Effector memory CD4-positive, alpha-beta T cell (primary cell): Measurements from ENCODE around the gene CDK9.

Experiments
- DNase-seq, 3 donors: peaks; one replicate each; pipeline ENCODE4 v3.0.0-alpha.2; 2020
- H3K27ac ChIP-seq: 2 replicates; pipeline ENCODE4 v1.7.0; 2013; ENCODE audit warnings: mild to moderate bottlenecking, low read length, moderate library complexity; ENCODE audit not compliant: insufficient read depth, poor library complexity, severe bottlenecking
- H3K27me3 ChIP-seq: replicated peaks from 2 replicates; pipeline ENCODE4 v1.7.0; 2013; ENCODE audit warnings: mild to moderate bottlenecking, low read length; ENCODE audit not compliant: insufficient read depth, control insufficient read depth, poor library complexity, severe bottlenecking
- H3K36me3 ChIP-seq: 2 replicates; pipeline ENCODE4 v1.7.0; 2013; ENCODE audit warnings: mild to moderate bottlenecking, low read length, moderate library complexity; ENCODE audit not compliant: control insufficient read depth, insufficient read depth
- H3K4me1 ChIP-seq: 2 replicates; pipeline ENCODE4 v1.7.0; 2013; ENCODE audit warnings: low read length, mild to moderate bottlenecking; ENCODE audit not compliant: control insufficient read depth, insufficient read depth, poor library complexity, severe bottlenecking
- H3K4me3 ChIP-seq: 2 replicates; pipeline ENCODE4 v1.7.0; 2013; ENCODE audit warnings: low read length, low read depth, mild to moderate bottlenecking; ENCODE audit not compliant: insufficient read depth, poor library complexity, severe bottlenecking
- H3K9me3 ChIP-seq: 2 replicates; pipeline ENCODE4 v1.7.0; 2013; ENCODE audit warnings: mild to moderate bottlenecking, low read length, moderate library complexity; ENCODE audit not compliant: control insufficient read depth

CDK9 gene

DNA sequence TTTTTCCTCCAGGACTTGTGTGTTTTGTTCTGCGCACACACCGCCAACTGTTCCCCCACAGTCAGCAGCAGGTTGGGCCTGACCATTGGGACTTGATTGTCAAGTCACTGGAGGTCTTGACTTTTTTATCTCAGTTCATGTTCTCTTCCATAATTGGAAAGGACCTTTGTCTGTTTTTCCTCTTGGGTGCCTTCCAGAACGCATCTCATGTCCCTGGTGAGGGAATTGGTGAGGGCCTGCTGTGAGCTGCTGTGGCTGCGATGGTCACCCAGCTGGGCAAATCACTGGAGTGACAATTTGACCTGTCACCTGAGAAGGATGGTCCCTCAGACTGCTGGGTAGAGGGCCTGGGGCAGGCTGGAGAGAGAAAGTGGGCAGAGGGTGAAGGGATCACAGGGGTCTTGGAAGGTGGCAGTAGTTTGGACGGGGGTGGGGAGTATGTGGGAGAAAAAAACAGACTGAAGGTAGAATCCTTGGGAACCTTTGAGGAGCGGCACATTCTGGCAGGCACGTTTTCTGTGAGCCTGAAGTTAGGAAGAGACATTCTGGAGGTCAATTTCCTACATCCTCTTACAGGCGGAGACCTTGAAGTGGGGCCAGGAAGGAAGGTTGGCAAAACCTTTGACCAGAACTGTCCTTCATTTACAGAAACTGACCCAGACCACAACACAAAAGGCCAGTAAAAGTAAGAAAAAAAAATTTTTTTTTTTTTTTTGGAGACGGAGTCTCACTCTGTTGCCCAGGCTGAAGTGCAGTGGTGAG, 4.4 kb downstream of the CDK9 start:
- no peaks in the 10 kb centered on the region for H3K4me1 ChIP-seq

GRCh38 chr9:127791085-127791484, 5.3 kb downstream of the CDK9 start:
- DNase-seq: no peak
- Histone ChIP-seq H3K4me3 (no peak overlapping the region), H3K9me3 (no peaks in the 10 kb centered on the region), H3K27ac (no peak overlapping the region), H3K27me3 (no peaks in the 10 kb centered on the region), H3K4me1 (no peaks in the 10 kb centered on the region), H3K36me3 (peaks cover 43% of the 10 kb centered on the region)

More for the DNA sequence above, 4.4 kb downstream of the CDK9 start:
- Histone ChIP-seq H3K36me3 (peaks cover 43% of the 10 kb centered on the region), H3K27me3 (no peaks in the 10 kb centered on the region), H3K9me3 (no peaks in the 10 kb centered on the region), H3K4me3 (no peak overlapping the region), H3K27ac (no peak overlapping the region)
- no peak for DNase-seq

DNA sequence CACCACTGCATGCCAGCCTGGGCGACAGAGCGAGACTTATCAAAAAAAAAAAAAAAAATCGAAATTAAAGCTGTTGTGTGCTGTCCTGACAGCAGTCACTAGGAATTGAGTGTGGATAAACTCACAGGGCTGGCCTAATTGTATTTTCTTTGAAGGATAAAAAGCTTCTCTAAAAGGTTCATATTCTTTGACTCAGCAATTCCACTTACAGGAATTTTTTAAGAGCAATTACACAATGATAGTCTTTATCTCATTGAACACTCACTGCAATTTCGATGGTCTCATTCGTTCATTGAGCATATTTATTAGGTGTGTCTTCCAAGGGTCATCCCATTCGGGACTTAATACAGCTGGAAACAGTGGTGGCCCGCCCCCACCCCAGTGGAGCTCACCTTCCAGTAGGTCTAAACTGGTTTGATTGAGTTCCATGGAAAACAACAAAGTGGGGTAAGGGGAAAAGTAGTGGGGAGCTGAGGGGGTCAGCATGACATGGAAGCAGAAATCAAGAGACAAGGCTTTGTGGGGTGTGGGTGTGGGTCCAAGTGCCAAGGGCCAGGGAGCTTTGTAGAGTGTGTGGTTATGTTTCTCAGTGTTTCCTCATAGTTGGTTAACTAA, 6.7 kb downstream of the CDK9 start:
- Histone ChIP-seq H3K27me3 (no peaks in the 10 kb centered on the region), H3K9me3 (no peaks in the 10 kb centered on the region), H3K36me3 (peaks cover 37% of the 10 kb centered on the region), H3K27ac (no peak overlapping the region), H3K4me3 (no peak overlapping the region), H3K4me1 (peaks cover 11% of the 10 kb centered on the region)
- no peak for DNase-seq

GRCh38 chr9:127793093-127793708, 7.4 kb downstream of the CDK9 start:
- no peak overlapping the region for H3K27ac ChIP-seq
- H3K36me3 ChIP-seq: peaks cover 30% of the 10 kb centered on the region

GRCh38 chr9:127794001-127794791, 8.4 kb downstream of the CDK9 start:
- H3K4me1 ChIP-seq: peaks cover 13% of the 10 kb centered on the region
- peaks cover 20% of the 10 kb centered on the region for H3K36me3 ChIP-seq
- H3K9me3 ChIP-seq: no peaks in the 10 kb centered on the region
- no peaks in the 10 kb centered on the region for H3K27me3 ChIP-seq
- no peak for DNase-seq
- no peak overlapping the region for H3K27ac ChIP-seq
- no peak overlapping the region for H3K4me3 ChIP-seq

More at GRCh38 chr9:127793093-127793708, 7.4 kb downstream of the CDK9 start:
- H3K9me3 ChIP-seq: no peaks in the 10 kb centered on the region
- H3K4me3 ChIP-seq: no peak overlapping the region
- H3K4me1 ChIP-seq: peaks cover 13% of the 10 kb centered on the region
- DNase-seq: no peak
- no peaks in the 10 kb centered on the region for H3K27me3 ChIP-seq

- H3K36me3 ChIP-seq: no peaks in the 10 kb centered on the region
- DNase-seq: no peak
- no peak overlapping the region for H3K27ac ChIP-seq
- no peak overlapping the region for H3K4me3 ChIP-seq
- H3K9me3 ChIP-seq: no peaks in the 10 kb centered on the region
- H3K27me3 ChIP-seq: no peaks in the 10 kb centered on the region
- peaks cover 13% of the 10 kb centered on the region for H3K4me1 ChIP-seq
These were observed 10.5 kb downstream of the CDK9 start for GRCh38 chr9:127796225-127796813.

DNA sequence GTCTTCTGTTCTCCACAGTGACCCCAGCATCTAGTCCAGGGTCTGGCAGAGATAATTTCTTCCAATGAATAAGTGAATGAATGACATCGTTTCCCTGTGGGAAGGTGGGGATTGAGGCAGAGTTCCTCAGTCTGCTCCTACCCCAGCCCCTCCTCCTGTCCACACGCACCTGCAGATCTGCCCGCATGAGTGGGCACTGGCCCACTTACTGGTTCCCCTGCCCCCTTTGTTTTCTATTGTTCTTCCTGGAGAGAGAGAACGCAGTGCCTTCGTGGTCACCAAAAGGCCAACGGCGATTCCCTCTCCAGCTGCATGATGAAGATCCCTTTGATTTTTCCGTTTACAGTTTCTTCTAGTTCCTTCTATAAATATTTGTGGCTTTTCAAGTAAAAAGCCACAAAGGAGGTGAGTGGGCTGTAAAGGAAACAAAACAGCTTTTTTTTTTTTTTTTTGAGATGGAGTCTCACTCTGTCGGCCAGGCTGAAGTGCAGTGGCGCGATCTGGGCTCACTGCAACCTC, 11.1 kb downstream of the CDK9 start:
- no peak overlapping the region for H3K4me3 ChIP-seq
- no peak for DNase-seq
- H3K36me3 ChIP-seq: no peaks in the 10 kb centered on the region
- H3K9me3 ChIP-seq: no peaks in the 10 kb centered on the region
- no peak overlapping the region for H3K27ac ChIP-seq
- H3K4me1 ChIP-seq: peaks cover 14% of the 10 kb centered on the region
- H3K27me3 ChIP-seq: no peaks in the 10 kb centered on the region

- peak overlapping the region; percentile 44 for H3K4me3 ChIP-seq
- no peak for DNase-seq
- H3K9me3 ChIP-seq: no peaks in the 10 kb centered on the region
- H3K27me3 ChIP-seq: no peaks in the 10 kb centered on the region
- peaks cover 8% of the 10 kb centered on the region for H3K36me3 ChIP-seq
- H3K27ac ChIP-seq: peak overlapping the region; percentile 60
- H3K4me1 ChIP-seq: peaks cover 25% of the 10 kb centered on the region
These were observed 16.2 kb downstream of the CDK9 start for GRCh38 chr9:127801955-127802575.
